Measurements from ENCODE around the gene TTC13.

DNA sequence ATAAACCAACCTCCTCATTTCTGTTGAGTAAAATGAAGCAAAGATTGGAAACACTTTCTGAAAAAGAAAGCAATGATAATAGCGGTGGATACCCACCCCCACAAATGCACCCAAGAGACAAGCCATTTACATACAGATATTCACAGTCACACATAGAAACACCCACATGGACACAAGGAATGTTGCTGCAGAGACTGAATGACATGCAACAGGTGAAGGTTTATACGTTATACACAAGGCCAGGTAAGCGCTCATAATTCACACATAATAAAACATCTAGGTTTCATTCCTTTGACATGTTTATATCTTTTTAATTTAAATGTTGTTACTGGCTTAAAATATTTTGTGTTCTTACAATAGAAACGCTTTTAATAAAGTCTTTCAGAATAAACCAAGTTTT, 21.5 kb upstream of the TTC13 start:
- TF ChIP-seq, protein P1, sequence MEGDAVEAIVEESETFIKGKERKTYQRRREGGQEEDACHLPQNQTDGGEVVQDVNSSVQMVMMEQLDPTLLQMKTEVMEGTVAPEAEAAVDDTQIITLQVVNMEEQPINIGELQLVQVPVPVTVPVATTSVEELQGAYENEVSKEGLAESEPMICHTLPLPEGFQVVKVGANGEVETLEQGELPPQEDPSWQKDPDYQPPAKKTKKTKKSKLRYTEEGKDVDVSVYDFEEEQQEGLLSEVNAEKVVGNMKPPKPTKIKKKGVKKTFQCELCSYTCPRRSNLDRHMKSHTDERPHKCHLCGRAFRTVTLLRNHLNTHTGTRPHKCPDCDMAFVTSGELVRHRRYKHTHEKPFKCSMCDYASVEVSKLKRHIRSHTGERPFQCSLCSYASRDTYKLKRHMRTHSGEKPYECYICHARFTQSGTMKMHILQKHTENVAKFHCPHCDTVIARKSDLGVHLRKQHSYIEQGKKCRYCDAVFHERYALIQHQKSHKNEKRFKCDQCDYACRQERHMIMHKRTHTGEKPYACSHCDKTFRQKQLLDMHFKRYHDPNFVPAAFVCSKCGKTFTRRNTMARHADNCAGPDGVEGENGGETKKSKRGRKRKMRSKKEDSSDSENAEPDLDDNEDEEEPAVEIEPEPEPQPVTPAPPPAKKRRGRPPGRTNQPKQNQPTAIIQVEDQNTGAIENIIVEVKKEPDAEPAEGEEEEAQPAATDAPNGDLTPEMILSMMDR (IDR thresholded peaks at IDR 0.05): no peak
- no peak for TF ChIP-seq POLR2A (IDR thresholded peaks at IDR 0.05)

Data from adrenal gland (tissue), 5 donors.